Central memory CD4-positive, alpha-beta T cell (primary cell): ENCODE data around the gene PDE1A.

Source experiments
- DNase-seq: peaks from one replicate; pipeline ENCODE4 v3.0.0; 2022

The PDE1A gene

GRCh38 chr2:182261860-182262387 is 164.9 kb downstream of the PDE1A start:
- no peak for DNase-seq

DNA sequence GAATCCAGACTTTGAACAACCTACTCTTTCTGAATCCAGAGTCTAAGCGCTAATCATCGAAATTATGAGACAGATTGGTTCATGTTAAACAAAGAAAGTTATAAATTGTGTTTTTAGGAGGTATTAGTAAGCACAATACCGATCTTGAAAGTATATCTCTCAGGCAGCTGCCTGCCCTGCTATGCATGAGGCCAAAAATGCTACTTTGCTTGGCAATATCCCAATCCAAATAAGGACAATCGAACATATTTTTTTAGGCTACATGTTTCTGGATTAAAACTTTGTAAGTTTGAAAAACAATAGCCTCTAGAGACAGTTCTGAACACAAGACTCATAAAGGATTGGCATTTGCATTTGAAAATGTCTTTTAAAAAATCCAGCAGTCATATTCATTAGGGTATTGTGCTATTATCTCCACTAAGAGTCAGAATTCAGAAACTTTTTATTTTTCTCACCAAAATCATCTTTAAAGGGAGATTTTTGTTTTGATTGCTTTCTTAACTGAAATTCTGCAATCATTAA is 167.1 kb downstream of the PDE1A start:
- no peak for DNase-seq

GRCh38 chr2:182252534-182252933 is 174.3 kb downstream of the PDE1A start:
- DNase-seq, result no peak

DNA sequence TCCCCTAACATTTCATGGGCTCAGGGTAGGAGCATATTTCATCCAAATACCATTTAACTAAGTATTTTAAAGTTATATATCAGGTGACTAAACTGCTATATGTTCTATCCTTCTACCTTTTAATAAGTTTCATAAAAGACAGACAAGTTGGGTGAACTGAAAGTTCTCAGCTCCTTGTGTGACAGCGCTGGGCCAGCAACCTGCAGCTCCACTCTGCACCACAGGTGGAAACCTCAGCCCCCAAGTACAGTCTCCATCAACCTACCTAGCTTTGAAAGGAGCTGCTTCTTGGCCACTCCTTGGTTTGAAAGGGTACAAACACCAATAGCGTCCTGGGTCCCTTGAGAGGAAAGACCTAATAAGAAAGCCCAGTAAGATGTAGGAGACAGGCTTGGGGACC is 177.9 kb downstream of the PDE1A start:
- no peak for DNase-seq

DNA sequence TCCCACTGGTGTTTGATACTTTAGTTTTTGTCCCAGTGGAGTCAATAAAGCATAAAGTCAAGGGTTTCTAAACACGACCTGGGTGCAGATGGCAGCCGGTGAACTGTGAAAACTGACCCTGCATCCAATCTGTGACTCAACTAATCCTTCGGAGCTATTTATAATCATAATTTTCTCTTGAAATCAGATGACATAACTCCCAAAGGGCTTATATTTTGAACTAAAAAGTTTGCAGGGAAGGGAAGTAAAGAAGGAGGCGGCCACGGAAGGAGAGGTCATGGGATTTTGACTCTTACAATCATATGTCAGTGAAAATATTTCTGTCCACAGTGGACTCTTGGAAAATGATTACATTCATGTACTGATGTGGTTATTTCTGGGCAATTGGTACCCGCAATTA is 178.5 kb downstream of the PDE1A start:
- no peak for DNase-seq

DNA sequence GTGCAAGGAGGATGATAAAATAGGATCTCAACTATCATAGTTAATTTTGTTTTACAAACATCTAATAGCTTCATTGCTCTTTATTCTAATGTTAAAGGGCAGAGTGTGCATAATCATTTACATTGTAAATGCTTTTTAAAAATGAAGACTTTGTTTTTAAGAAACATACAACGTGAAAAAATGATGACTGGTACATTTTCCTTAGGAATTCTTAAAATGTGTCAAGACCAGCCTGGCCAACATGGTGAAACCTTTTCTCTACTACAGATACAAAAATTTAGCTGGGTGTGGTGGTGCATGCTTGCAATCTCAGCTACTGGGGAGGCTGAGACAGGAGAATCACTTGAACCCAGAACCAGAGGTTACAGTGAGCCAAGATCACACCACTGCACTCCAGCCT is 179.0 kb downstream of the PDE1A start:
- DNase-seq, result no peak

GRCh38 chr2:182245963-182246362 is 180.9 kb downstream of the PDE1A start:
- no peak for DNase-seq

DNA sequence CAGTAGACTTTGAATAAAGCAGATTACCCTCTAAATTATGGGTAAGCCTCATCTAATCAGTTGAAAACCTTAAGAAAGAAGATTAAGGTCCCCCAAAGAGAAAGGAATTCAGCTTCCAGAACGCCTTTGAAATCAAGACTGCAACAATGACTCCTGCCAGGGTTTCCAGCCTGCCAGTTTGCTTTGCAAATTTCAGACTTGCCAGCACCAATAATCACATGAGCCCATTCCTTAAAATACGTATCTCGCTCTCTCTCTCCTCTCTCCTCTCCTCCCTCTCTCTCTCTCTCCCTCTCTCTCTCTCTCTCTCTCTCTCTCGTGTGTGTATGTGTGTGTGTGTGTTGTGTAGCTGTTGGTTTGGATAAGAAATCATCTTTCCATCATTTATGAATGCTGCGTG is 184.2 kb downstream of the PDE1A start:
- no peak for DNase-seq

- DNase-seq, result no peak
Measured at GRCh38 chr2:182241936-182242335, 184.9 kb downstream of the PDE1A start.

- DNase-seq, result no peak
Measured at GRCh38 chr2:182240862-182241371, 185.9 kb downstream of the PDE1A start.

DNA sequence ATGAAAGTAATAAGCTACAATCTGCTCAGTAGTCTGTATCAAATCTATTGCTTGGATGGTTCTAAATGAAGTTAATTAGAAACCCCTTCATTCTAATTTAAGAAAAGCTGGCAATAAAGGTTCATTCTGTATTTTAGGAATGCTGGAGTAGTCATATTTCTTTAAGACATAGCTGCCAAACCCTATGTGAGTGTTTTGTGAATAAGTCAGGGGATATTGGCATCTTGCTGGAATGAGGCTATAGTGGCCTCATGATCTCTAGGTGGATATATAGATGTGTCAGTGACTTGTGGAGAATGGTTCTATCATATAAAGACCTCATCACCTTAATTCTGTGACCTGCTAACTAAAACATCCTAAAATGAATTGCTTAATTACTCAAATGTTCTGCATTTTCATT is 196.3 kb downstream of the PDE1A start:
- DNase-seq, result no peak

- no peak for DNase-seq
Measured at GRCh38 chr2:182229297-182229696, 197.5 kb downstream of the PDE1A start.

- DNase-seq, result no peak
Measured at GRCh38 chr2:182228741-182229140, 198.1 kb downstream of the PDE1A start.

DNA sequence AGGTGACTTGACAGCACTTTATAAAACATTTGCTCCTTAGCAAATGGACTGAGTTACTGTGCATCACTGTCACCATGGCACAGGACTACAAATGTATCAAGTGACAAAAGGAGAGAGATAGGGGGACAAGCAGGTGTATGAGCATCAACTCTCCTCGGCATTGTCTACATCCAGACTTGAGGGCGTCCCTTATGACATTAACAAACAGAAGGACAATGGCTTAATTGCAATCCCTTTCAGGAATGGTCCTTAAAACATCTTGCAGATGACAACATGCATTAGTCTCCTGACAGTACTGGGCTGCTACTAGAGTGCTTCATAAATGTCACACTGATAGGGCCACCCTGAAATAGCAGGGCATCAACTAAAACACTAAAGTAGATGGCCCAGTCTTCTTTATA is 198.8 kb downstream of the PDE1A start:
- DNase-seq, result no peak

DNA sequence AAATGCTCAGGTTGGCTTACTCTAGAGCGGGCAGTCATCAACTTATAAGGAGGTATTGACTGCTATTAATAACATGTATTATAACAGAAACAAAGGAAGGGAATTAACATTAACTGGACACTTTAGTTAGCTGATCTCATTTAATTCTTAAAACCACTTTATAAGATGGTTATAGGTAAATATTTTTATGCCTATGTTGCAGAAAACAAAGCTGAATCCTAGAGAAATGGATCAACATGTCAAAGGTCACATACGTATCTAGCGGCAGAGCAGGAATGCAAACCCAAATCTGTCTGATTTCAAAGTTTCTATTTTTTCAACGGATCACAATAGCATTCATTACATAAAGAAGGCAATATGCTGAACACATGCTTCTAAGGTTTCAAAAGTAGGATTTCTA is 200.0 kb downstream of the PDE1A start:
- no peak for DNase-seq

DNA sequence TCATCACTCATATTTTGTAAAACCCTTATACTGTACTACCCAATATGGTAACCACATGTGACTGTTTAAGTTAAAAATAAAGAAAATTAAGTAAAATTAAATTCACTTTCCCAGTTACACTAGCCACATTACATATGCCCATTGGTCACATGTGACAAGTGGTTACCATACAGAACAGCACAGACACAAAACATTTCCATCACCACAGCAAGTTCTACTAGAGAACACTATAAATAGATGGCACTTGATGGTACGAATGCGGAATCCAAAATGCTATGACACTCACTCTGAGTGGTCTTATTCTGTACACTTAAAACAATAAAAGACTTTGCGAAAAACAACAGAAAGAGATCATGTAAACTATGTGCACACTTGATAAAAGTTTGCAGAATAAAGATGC is 202.2 kb downstream of the PDE1A start:
- no peak for DNase-seq

GRCh38 chr2:182220998-182221397 is 205.8 kb downstream of the PDE1A start:
- no peak for DNase-seq

- no peak for DNase-seq
Measured at GRCh38 chr2:182220335-182220734, 206.5 kb downstream of the PDE1A start.

GRCh38 chr2:182210669-182211068 is 216.2 kb downstream of the PDE1A start:
- no peak for DNase-seq

DNA sequence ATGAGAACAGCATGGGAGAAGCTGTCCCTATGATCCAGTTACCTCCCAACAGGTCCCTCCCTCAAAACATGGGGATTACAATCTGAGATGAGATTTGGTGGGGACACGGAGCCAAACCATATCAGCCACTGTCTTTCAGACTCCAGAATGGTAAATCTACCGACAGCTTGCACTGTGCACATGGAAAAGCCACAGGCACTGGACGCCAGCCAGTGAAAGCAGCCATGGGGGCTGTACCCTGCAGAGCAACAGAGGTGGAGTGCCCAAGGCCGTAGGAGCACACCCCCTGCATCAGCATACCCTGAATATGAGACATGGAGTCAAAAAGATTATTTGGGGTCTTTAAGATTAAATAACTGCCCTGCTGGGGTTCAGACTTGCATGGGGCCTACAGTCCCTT is 218.4 kb downstream of the PDE1A start:
- no peak for DNase-seq

DNA sequence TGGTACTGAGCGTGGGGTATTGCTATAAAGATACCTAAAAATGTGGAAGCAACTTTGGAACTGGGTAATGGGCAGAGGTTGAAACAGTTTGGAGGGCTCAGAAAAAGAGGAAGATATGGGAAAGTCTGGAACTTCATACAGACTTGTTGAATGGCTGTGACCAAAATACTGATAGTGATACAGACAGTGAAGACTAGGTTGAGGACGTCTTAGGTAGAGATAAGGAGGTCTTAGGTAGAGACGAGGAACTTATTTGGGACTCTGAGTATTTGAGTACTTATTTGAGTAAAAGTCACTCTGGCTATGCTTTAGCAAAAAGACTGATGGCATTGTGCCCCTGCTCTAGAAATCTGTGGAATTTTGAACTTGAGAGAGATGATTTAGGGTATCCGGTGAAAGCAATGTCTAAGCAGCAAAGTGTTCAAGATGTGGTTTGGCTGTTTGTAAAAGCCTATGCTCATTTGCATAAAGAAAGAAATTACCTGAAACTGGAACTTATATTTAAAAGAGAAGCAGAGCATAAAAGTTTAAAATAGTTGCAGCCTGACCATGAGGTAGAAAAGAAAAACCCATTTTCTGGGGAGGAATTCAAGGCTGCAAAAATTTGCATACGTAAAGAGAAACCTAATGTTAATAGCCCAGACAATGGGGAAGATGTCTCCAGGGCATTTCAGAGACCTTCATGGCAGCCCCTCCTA is 219.6 kb downstream of the PDE1A start:
- DNase-seq, result no peak

- no peak for DNase-seq
Measured at GRCh38 chr2:182197529-182197928, 229.3 kb downstream of the PDE1A start.

DNA sequence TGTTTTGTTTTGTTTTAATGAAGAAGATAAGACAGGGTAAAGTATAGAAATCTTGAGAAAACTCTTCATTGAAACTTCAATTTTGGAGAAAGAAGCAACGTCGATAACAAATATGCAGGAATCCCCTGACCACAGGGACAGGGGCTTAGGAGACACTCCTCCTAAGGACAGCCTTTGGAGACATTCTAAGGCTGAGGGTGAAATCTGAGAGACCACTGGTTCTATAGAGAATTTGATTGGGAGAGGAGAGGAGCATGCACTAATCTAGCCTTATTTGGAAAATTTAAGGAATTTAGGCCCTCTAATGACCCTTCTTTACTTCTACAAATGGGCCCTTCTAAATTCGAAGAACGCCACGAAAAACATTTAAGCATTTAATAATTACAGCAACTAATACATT is 233.5 kb downstream of the PDE1A start:
- no peak for DNase-seq

- no peak for DNase-seq
Measured at GRCh38 chr2:182191061-182191460, 235.8 kb downstream of the PDE1A start.

DNA sequence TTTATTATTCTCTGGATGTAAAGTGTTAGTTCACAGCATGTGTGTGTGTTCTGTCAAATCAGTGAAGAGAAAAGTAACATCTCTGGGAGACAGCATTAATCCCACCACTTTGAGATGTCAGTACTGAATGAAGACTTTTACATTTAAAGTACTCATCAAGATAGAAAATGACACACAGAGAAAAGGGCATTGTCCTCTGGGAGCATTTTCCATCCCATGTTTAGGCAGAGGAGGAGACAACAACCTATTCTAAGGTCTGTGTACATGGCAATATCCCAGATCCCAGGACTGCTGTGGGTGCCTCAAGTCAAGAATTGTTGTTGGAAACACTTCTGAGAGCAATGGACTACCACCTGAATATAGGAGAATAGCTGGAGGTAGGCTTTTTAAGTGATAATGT is 239.7 kb downstream of the PDE1A start:
- no peak for DNase-seq
